Psoas muscle (tissue), 8 donors: ENCODE data around the gene UBE2J2. TPM values are rescaled to one million over a fixed set of nuclear protein-coding genes. Genes with fewer than 3 reads are reported as not detected.

Source experiments
- ATAC-seq, 4 donors: fragments of 200-7000 bp; cut with Tn5 transposase; one replicate each; pipeline ENCODE4 v1.9.1; 2020; ENCODE audit warnings: moderate library complexity in 3 of 4, mild to moderate bottlenecking in 2 of 4
- DNase-seq, 2 donors: peaks; one replicate each; pipeline ENCODE4 v3.0.0-alpha.2; 2020
- H3K27ac ChIP-seq: fragments of 200-600 bp; one replicate; pipeline ENCODE4 v1.8.0; 2022
- H3K27me3 ChIP-seq, 3 donors: fragments of 200-600 bp in 1 of 3; one replicate each; pipeline versions ENCODE4 v1.6.1 to v1.8.0; 2013 to 2022; ENCODE audit warnings: low read length in 2 of 3, mild to moderate bottlenecking in 2 of 3, moderate library complexity in 1 of 3; ENCODE audit not compliant: insufficient read depth in 3 of 3
- H3K36me3 ChIP-seq, 2 donors: fragments of 200-600 bp in 1 of 2; one replicate each; pipeline versions ENCODE4 v1.6.1 to v1.8.0; 2013 to 2022; ENCODE audit warnings: low read depth in 1 of 2, mild to moderate bottlenecking in 1 of 2, moderate library complexity in 1 of 2; ENCODE audit not compliant: insufficient read depth in 1 of 2
- H3K4me1 ChIP-seq: fragments of 200-600 bp; one replicate; pipeline ENCODE4 v1.8.0; 2022
- H3K4me3 ChIP-seq: fragments of 200-600 bp; one replicate; pipeline ENCODE4 v1.8.0; 2022; ENCODE audit warnings: mild to moderate bottlenecking
- H3K9me3 ChIP-seq: fragments of 200-600 bp; one replicate; pipeline ENCODE4 v1.8.0; 2022
- CTCF ChIP-seq: fragments of 200-600 bp; IDR thresholded peaks from one replicate; pipeline ENCODE4 v1.8.0; 2022; ENCODE audit warnings: antibody characterized with exemption
- WGBS, 3 donors: extraction: QIAGEN DNeasy Blood & Tissue Kit; methylation state at CpG; one replicate each; pipeline versions ENCODE4 v1.1.6 to v1.1.7; 2013; 5-methylcytosine and 5-hydroxymethylcytosine counted together
- intact Hi-C, 2 donors: fragments of 100-400 bp; cut with DNase I; formaldehyde crosslinking; loops; one replicate each; pipeline versions ENCODE4 v1.11.0 to v1.14.2; 2022
- polyA plus RNA-seq, 3 donors: library from polyadenylated mRNA; stranded (reverse); fragments of 200-250 nt; gene quantifications; one replicate each; pipeline ENCODE4 v1.2.3, GENCODE V29; 2013
- total RNA-seq, 4 donors: library from RNA; stranded (reverse); fragmentation: NEBNext Ultra II Directional in 2 of 4; extraction: Animal tissue kit (Norgen Biotek cat#: 25700) in 2 of 4; gene quantifications; one replicate each; pipeline versions ENCODE4 v1.2.1 to v1.2.4, GENCODE V29; 2021 to 2023
- donor health status: healthy with polysubstance abuse.
- donor health status: DM: no; HTN: no; CAD: no; lungs with moderate emphysema.
- donor health status: Bipolar disorder and iron deficiency.
- donor health status: healthy.
- donor health status: DM: yes; HTN: yes; CAD: no.
- donor health status: DM: no; HTN: no; CAD: no.
- donor health status: DM: no; HTN: no; CAD: no.
- donor health status: DM: yes; HTN: yes; CAD: no.

The UBE2J2 gene
- total and polyA plus RNA-seq, 7 donors, result 36.8 to 80.9 (median 44.9) TPM

GRCh38 chr1:1285102-1285571 lies 11.5 kb upstream of the UBE2J2 start:
- Histone ChIP-seq H3K27me3 (peaks cover 0 to 33% (median 4%) of the 10 kb centered on the region in 3 donors), H3K4me3 (no peak overlapping the region), H3K27ac (no peak overlapping the region), H3K4me1 (no peaks in the 10 kb centered on the region), H3K9me3 (no peaks in the 10 kb centered on the region), H3K36me3 (no peaks in the 10 kb centered on the region)
- 76 to 87% (median 81%) methylated on average over 15 to 22 of the region's 22 CpGs for WGBS, 3 donors
- ATAC-seq (no peak), DNase-seq (peak in 1 of 2 donors; percentile 46)
- intact Hi-C loops, result no loop called here
- no peak for TF ChIP-seq CTCF

- Histone ChIP-seq H3K4me1 (no peaks in the 10 kb centered on the region), H3K9me3 (no peaks in the 10 kb centered on the region), H3K4me3 (no peak overlapping the region), H3K27me3 (peaks cover 0 to 33% (median 4%) of the 10 kb centered on the region in 3 donors), H3K27ac (no peak overlapping the region), H3K36me3 (no peaks in the 10 kb centered on the region)
- ATAC-seq (no peak), DNase-seq (peak in 1 of 2 donors; percentile 45)
- 77 to 80% (median 78%) methylated on average over 26 to 32 of the region's 32 CpGs for WGBS, 3 donors
- intact Hi-C loops, result no loop called here
- no peak for TF ChIP-seq CTCF
Measured at GRCh38 chr1:1284221-1285101, 10.8 kb upstream of the UBE2J2 start.

- intact Hi-C loops, result no loop called here
Measured at GRCh38 chr1:1283821-1284220, 10.2 kb upstream of the UBE2J2 start.

GRCh38 chr1:1282998-1283397 lies 9.3 kb upstream of the UBE2J2 start:
- ATAC-seq, result no peak
- Histone ChIP-seq H3K27ac (no peak overlapping the region), H3K4me3 (no peak overlapping the region), H3K27me3 (peaks cover 0 to 33% (median 4%) of the 10 kb centered on the region in 3 donors), H3K4me1 (no peaks in the 10 kb centered on the region), H3K36me3 (no peaks in the 10 kb centered on the region), H3K9me3 (no peaks in the 10 kb centered on the region)
- no peak for TF ChIP-seq CTCF
- DNase-seq, result no peak
- intact Hi-C loops, result no loop called here
- WGBS, 3 donors, result 66 to 74% (median 71%) methylated on average over 13 to 14 of the region's 14 CpGs

More at GRCh38 chr1:1283821-1284220, 10.2 kb upstream of the UBE2J2 start:
- H3K27me3 ChIP-seq, result peaks cover 0 to 33% (median 4%) of the 10 kb centered on the region in 3 donors
- no peak for DNase-seq
- no peaks in the 10 kb centered on the region for H3K9me3 ChIP-seq
- ATAC-seq, result no peak
- H3K36me3 ChIP-seq, result no peaks in the 10 kb centered on the region
- WGBS, 3 donors, result 5 to 8% (median 8%) methylated on average over 5 to 8 of the region's 9 CpGs
- no peak overlapping the region for H3K4me3 ChIP-seq
- TF ChIP-seq CTCF, result no peak
- H3K4me1 ChIP-seq, result no peaks in the 10 kb centered on the region
- H3K27ac ChIP-seq, result no peak overlapping the region
